ENCODE measurements around the gene MAML1. TPM values are rescaled to one million over a fixed set of nuclear protein-coding genes. Genes with fewer than 3 reads are reported as not detected.
A peak's percentile ranks its signal among the peaks of the same experiment; 100 is the strongest.

MAML1 gene
- total RNA-seq, 4 donors from 2014 or later: 16.6 to 29.0 (median 17.9) TPM

DNA sequence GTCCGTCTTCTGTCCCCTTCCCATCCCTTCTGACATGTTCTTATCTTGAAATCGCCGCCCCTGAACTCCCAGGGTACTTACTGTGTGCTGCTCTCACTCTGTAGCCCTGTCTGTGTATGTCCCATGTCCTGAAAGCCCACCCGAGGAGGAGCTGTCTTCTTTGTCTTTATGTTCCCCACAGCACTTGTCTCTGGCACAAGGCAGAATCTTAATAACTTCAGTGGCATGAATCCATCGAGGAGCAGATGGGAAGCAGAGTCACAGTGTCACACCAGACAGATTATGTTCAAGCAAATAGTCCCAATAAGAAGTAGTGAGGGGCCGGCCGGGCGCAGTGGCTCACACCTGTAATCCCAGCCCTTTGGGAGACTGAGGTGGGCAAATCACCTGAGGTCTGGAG is 31.4 kb downstream of the MAML1 start:
- Histone ChIP-seq H3K9me3 (no peaks in the 10 kb centered on the region), H3K4me1 (peaks cover 38 to 82% (median 48%) of the 10 kb centered on the region in 3 donors), H3K4me3 (no peak overlapping the region), H3K36me3 (peaks cover 11 to 38% (median 11%) of the 10 kb centered on the region in 3 donors), H3K27ac (peak overlapping the region in 2 of 4 donors; percentile 38 to 50), H3K27me3 (no peaks in the 10 kb centered on the region)
- intact Hi-C loops (cut with DNase I): no loop called here
- 79 to 97% methylated on average over 3 of the region's 8 CpGs for WGBS, 2 donors
- no peak for DNase-seq
- TF ChIP-seq POLR2A (IDR thresholded peaks at IDR 0.05): no peak
- TF ChIP-seq, protein P1, sequence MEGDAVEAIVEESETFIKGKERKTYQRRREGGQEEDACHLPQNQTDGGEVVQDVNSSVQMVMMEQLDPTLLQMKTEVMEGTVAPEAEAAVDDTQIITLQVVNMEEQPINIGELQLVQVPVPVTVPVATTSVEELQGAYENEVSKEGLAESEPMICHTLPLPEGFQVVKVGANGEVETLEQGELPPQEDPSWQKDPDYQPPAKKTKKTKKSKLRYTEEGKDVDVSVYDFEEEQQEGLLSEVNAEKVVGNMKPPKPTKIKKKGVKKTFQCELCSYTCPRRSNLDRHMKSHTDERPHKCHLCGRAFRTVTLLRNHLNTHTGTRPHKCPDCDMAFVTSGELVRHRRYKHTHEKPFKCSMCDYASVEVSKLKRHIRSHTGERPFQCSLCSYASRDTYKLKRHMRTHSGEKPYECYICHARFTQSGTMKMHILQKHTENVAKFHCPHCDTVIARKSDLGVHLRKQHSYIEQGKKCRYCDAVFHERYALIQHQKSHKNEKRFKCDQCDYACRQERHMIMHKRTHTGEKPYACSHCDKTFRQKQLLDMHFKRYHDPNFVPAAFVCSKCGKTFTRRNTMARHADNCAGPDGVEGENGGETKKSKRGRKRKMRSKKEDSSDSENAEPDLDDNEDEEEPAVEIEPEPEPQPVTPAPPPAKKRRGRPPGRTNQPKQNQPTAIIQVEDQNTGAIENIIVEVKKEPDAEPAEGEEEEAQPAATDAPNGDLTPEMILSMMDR (IDR thresholded peaks at IDR 0.05): no peak

DNA sequence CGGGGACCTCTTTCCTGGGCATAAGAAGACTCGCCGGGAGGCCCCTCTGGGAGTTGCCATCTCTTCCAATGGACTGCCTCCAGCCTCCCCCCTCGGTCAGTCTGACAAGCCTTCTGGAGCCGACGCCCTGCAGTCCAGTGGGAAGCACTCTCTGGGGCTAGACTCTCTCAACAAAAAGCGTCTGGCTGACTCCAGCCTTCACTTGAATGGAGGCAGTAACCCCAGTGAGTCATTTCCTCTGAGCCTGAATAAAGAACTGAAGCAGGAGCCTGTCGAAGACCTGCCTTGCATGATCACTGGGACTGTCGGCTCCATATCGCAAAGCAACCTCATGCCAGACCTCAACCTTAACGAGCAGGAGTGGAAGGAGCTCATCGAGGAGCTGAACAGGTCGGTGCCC is 32.8 kb downstream of the MAML1 start:
- peak overlapping the region in 3 of 4 donors; percentile 34 to 52 (median 36) for H3K27ac ChIP-seq
- 27 to 39% methylated on average over 3 to 10 of the region's 13 CpGs for WGBS, 2 donors
- H3K27me3 ChIP-seq: no peaks in the 10 kb centered on the region
- intact Hi-C loops (cut with DNase I): no loop called here
- no peaks in the 10 kb centered on the region for H3K9me3 ChIP-seq
- peaks cover 38 to 71% (median 48%) of the 10 kb centered on the region in 3 donors for H3K4me1 ChIP-seq
- no peak for DNase-seq
- TF ChIP-seq POLR2A (IDR thresholded peaks at IDR 0.05): no peak
- TF ChIP-seq, protein P1 (IDR thresholded peaks at IDR 0.05): no peak
- no peak overlapping the region for H3K4me3 ChIP-seq
- peaks cover 11 to 52% (median 11%) of the 10 kb centered on the region in 3 donors for H3K36me3 ChIP-seq

DNA sequence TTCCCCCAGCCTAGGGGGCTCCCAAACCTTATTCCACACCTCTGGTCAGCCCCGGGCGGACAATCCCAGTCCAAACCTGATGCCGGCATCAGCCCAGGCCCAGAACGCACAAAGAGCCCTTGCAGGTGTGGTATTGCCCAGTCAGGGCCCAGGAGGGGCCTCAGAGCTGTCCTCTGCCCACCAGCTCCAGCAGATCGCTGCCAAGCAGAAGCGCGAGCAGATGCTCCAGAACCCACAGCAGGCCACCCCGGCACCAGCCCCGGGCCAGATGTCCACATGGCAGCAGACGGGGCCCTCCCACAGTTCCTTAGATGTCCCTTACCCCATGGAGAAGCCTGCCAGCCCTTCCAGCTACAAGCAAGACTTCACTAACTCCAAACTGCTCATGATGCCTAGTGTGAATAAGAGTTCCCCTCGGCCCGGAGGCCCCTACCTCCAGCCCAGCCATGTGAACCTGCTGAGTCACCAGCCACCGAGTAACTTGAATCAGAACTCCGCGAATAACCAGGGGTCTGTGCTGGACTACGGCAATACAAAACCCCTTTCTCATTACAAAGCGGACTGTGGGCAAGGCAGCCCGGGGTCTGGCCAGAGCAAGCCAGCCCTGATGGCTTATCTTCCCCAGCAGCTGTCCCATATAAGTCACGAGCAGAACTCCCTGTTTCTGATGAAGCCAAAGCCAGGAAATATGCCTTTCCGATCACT is 33.6 kb downstream of the MAML1 start:
- TF ChIP-seq, protein P1 (IDR thresholded peaks at IDR 0.05): no peak
- no peak for TF ChIP-seq POLR2A (IDR thresholded peaks at IDR 0.05)
- intact Hi-C loops (cut with DNase I): no loop called here
- H3K4me3 ChIP-seq: no peak overlapping the region
- 53 to 68% methylated on average over 2 to 6 of the region's 20 CpGs for WGBS, 2 donors
- H3K36me3 ChIP-seq: peaks cover 11 to 60% (median 17%) of the 10 kb centered on the region in 3 donors
- no peaks in the 10 kb centered on the region for H3K27me3 ChIP-seq
- no peak for DNase-seq
- peak overlapping the region in 3 of 4 donors; percentile 34 to 52 (median 36) for H3K27ac ChIP-seq
- no peaks in the 10 kb centered on the region for H3K9me3 ChIP-seq
- H3K4me1 ChIP-seq: peaks cover 38 to 68% (median 48%) of the 10 kb centered on the region in 3 donors

DNA sequence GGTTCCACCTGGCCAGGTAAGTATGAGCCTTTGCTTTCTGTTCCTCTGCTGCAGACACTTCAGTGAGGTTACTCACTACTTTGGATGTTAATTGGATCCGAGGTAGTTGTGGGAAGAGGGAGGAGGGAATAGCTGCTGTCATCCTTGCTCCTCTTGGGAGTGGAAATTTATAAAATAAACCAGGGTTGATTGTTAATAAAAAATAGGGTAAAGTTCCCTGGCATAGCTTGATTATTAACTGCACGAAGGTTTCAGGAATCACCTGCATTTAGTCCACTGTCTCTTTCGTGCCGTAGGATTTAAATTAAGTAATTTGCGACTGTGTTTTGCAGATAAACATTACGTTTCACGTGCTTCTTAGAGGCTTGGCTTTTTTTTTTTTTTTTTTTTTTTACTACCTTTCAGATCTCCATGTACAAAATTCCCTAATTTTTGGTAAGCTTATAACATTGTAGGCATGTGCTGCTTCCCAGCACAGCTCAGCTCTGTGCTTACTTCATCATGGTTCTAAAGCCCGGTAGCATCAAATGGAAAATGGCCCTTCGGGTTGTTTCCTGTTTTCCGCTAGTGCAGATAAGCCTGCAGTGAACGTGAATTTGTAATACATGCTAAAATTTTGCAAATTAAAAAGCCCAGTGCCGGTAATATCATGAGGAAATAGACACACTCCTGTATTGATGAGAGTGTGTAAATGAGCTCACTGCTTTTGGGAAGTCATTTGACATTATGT is 34.3 kb downstream of the MAML1 start:
- H3K4me3 ChIP-seq: no peak overlapping the region
- H3K36me3 ChIP-seq: peaks cover 12 to 67% (median 23%) of the 10 kb centered on the region in 3 donors
- intact Hi-C loops (cut with DNase I): no loop called here
- peak overlapping the region in 2 of 4 donors; percentile 36 to 52 for H3K27ac ChIP-seq
- WGBS, 2 donors: 75 to 77% methylated on average over 12 of the region's 12 CpGs
- H3K9me3 ChIP-seq: no peaks in the 10 kb centered on the region
- TF ChIP-seq, protein P1 (IDR thresholded peaks at IDR 0.05): no peak
- no peak for TF ChIP-seq POLR2A (IDR thresholded peaks at IDR 0.05)
- H3K4me1 ChIP-seq: peaks cover 34 to 61% (median 41%) of the 10 kb centered on the region in 3 donors
- DNase-seq: no peak
- no peaks in the 10 kb centered on the region for H3K27me3 ChIP-seq
